ENCODE measurements around the gene UMAD1.

- TF ChIP-seq CTCF (IDR thresholded peaks at IDR 0.05) (no peak), POLR2A (IDR thresholded peaks at IDR 0.05) (no peak)
Observed at GRCh38 chr7:7665031-7665430, 24.5 kb downstream of the UMAD1 start.

All from thyroid gland (tissue), 4 donors.